ENCODE results near the gene DLG2. TPM values are rescaled to one million over a fixed set of nuclear protein-coding genes. Genes with fewer than 3 reads are reported as not detected.
"Not testable (repeated sequence)": the region's sequence is repeated elsewhere in the genome, so short reads cannot be mapped to it uniquely, and the experiment has no call there.

Gene DLG2
- total and polyA plus RNA-seq, 2 of the 8 experiments (the other 6 are each of a cell fraction or from before 2014, with no cell fraction given) = 1.7 to 14.3 TPM

GRCh38 chr11:84840201-84840600, 786.9 kb downstream of the DLG2 start:
- H3K79me2 ChIP-seq (ENCODE audit: control insufficient read depth in 1 of 2, insufficient read depth in 2 of 2, low read length in 2 of 2); H3K4me3 ChIP-seq (ENCODE audit: extremely low read depth in 1 of 4, insufficient read depth in 2 of 4, low read depth in 3 of 4, low read length in 4 of 4); H3K4me2 ChIP-seq (ENCODE audit: insufficient read depth in 1 of 2, low read depth in 2 of 2, low read length in 2 of 2); H2BK12ac ChIP-seq (ENCODE audit: low read depth, low read length); H2BK20ac ChIP-seq (ENCODE audit: low read length); FAIRE-seq; H3K4me1 ChIP-seq (replicated peaks in 1 of 4; ENCODE audit: control insufficient read depth in 3 of 4, insufficient read depth in 4 of 4, low read length in 3 of 4); H2BK15ac ChIP-seq (ENCODE audit: low read length); H4K91ac ChIP-seq (replicated peaks; ENCODE audit: insufficient read length, low read length); CTCF ChIA-PET (ENCODE audit: partially characterized antibody); H3K4ac ChIP-seq (replicated peaks; ENCODE audit: insufficient read length, low read depth, low read length); POLR2A ChIA-PET (ENCODE audit: partially characterized antibody); H3K79me1 ChIP-seq (ENCODE audit: low read depth, low read length); H4K8ac ChIP-seq (ENCODE audit: extremely low read depth, insufficient read depth, low read length); H3K56ac ChIP-seq (replicated peaks; ENCODE audit: insufficient read length, low read depth, low read length); H3K18ac ChIP-seq (ENCODE audit: extremely low read depth, low read length); H3K9ac ChIP-seq (replicated peaks in 1 of 4; ENCODE audit: extremely low read depth in 1 of 4, low read depth in 3 of 4, low read length in 3 of 4); H3K23me2 ChIP-seq (ENCODE audit: low read depth, low read length); H3K23ac ChIP-seq (ENCODE audit: insufficient read length); DNase-seq (ENCODE audit: low read depth in 1 of 2, low spot score in 2 of 2); H3K27me3 ChIP-seq (replicated peaks in 1 of 4; ENCODE audit: control insufficient read depth in 3 of 4, extremely low read depth in 1 of 4, insufficient read depth in 3 of 4, low read length in 3 of 4); H3K27ac ChIP-seq (ENCODE audit: low read depth, low read length); H2BK120ac ChIP-seq (replicated peaks; ENCODE audit: low read depth, low read length); H4K5ac ChIP-seq (ENCODE audit: insufficient read length, low read depth, low read length); H4K20me1 ChIP-seq (replicated peaks in 1 of 2; ENCODE audit: control insufficient read depth in 1 of 2, insufficient read depth in 2 of 2, low read length in 2 of 2); H2AFZ ChIP-seq (ENCODE audit: low read length); H2BK5ac ChIP-seq (ENCODE audit: low read depth, low read length); H2AK5ac ChIP-seq (ENCODE audit: low read depth, low read length); H3K36me3 ChIP-seq (ENCODE audit: control insufficient read depth in 2 of 4, insufficient read depth in 4 of 4, low read length in 3 of 4); H3K14ac ChIP-seq (ENCODE audit: insufficient read length); H3K9me3 ChIP-seq (ENCODE audit: insufficient read depth in 2 of 2, low read depth in 1 of 2, low read length in 1 of 2): not testable (repeated sequence)
- 91% methylated on average over 1 of the region's 1 CpG; no CpG with 5 or more reads in 1 of the 2 experiments for WGBS, 2 experiments (ENCODE audit: extremely low coverage in 1 of 2, insufficient coverage in 1 of 2, insufficient read length in 1 of 2, insufficient replicate concordance in 2 of 2, low coverage in 1 of 2, low lambda C conversion rate in 2 of 2, missing lambda C conversion rate in 1 of 2)
